ENCODE measurements around the gene ACOT7.

- TF ChIP-seq POLR2A (IDR thresholded peaks at IDR 0.05) (no peak), CTCF (IDR thresholded peaks at IDR 0.05) (no peak)
Measured at GRCh38 chr1:6274622-6275139, 118.9 kb downstream of the ACOT7 start.

All from testis (tissue), 2 donors.